NCI-H1436 treated with DMSO at 0.1 percent for 48 hours (cell line): ENCODE results near the gene ELF4.
A peak's percentile ranks its signal among the peaks of the same experiment; 100 is the strongest.

Experiments used
- DNase-seq: peaks from one replicate; lab custom pipeline; 2025; lab: John Stamatoyannopoulos, UW

The ELF4 gene

GRCh38 chrX:130047416-130047815 lies 62.9 kb downstream of the ELF4 start:
- DNase-seq = no peak

- no peak for DNase-seq
Measured at GRCh38 chrX:130039847-130040246, 70.5 kb downstream of the ELF4 start.

- no peak for DNase-seq
Measured at GRCh38 chrX:130034178-130034577, 76.1 kb downstream of the ELF4 start.

- no peak for DNase-seq
Measured at GRCh38 chrX:130032552-130032951, 77.7 kb downstream of the ELF4 start.

- no peak for DNase-seq
Measured at GRCh38 chrX:130030826-130031225, 79.5 kb downstream of the ELF4 start.

GRCh38 chrX:130028196-130028595 lies 82.1 kb downstream of the ELF4 start:
- no peak for DNase-seq

GRCh38 chrX:130027569-130027968 lies 82.7 kb downstream of the ELF4 start:
- no peak for DNase-seq

GRCh38 chrX:130025256-130025655 lies 85.0 kb downstream of the ELF4 start:
- no peak for DNase-seq

GRCh38 chrX:130024127-130024526 lies 86.2 kb downstream of the ELF4 start:
- DNase-seq = peak; percentile 4

- no peak for DNase-seq
Measured at GRCh38 chrX:130020661-130021324, 89.5 kb downstream of the ELF4 start.

GRCh38 chrX:130018143-130018542 lies 92.2 kb downstream of the ELF4 start:
- DNase-seq = no peak

GRCh38 chrX:130015181-130015580 lies 95.1 kb downstream of the ELF4 start:
- DNase-seq = no peak
